Stimulated activated CD8-positive, alpha-beta memory T cell treated with anti-CD3 and anti-CD28 coated beads, Interleukin-12 subunit alpha, Interleukin-12 subunit beta, amount 100 ng/mL, for 1 hour (primary cell): Measurements from ENCODE around the gene SHANK1.

ENCODE experiments used
- DNase-seq: peaks from one replicate; pipeline ENCODE4 v3.0.0-alpha.2; 2020; ENCODE audit warnings: low read depth

Gene SHANK1

GRCh38 chr19:50686310-50687032, 33.1 kb downstream of the SHANK1 start:
- no peak for DNase-seq

GRCh38 chr19:50679177-50680125, 40.2 kb downstream of the SHANK1 start:
- peak; percentile 48 for DNase-seq

- no peak for DNase-seq
Observed at GRCh38 chr19:50678323-50678722, 41.3 kb downstream of the SHANK1 start.

- DNase-seq: no peak
Observed at GRCh38 chr19:50677636-50678035, 42.0 kb downstream of the SHANK1 start.

- DNase-seq: no peak
Observed at GRCh38 chr19:50676625-50677197, 42.9 kb downstream of the SHANK1 start.

GRCh38 chr19:50673118-50673517, 46.5 kb downstream of the SHANK1 start:
- DNase-seq: no peak

- DNase-seq: no peak
Observed at GRCh38 chr19:50670102-50670380, 49.6 kb downstream of the SHANK1 start.

- DNase-seq: peak; percentile 8
Observed at GRCh38 chr19:50669302-50670101, 50.1 kb downstream of the SHANK1 start.

- no peak for DNase-seq
Observed at GRCh38 chr19:50668879-50669278, 50.7 kb downstream of the SHANK1 start.

GRCh38 chr19:50668416-50668815, 51.2 kb downstream of the SHANK1 start:
- no peak for DNase-seq

- no peak for DNase-seq
Observed at GRCh38 chr19:50667759-50668231, 51.8 kb downstream of the SHANK1 start.

GRCh38 chr19:50667177-50667758, 52.3 kb downstream of the SHANK1 start:
- no peak for DNase-seq

- DNase-seq: no peak
Observed at GRCh38 chr19:50666346-50667176, 53.0 kb downstream of the SHANK1 start.

GRCh38 chr19:50664204-50664603, 55.4 kb downstream of the SHANK1 start:
- DNase-seq: no peak

GRCh38 chr19:50663482-50663790, 56.2 kb downstream of the SHANK1 start:
- DNase-seq: no peak

- DNase-seq: no peak
Observed at GRCh38 chr19:50662651-50663481, 56.7 kb downstream of the SHANK1 start.

- no peak for DNase-seq
Observed at GRCh38 chr19:50661766-50662650, 57.6 kb downstream of the SHANK1 start.

GRCh38 chr19:50661023-50661422, 58.6 kb downstream of the SHANK1 start:
- no peak for DNase-seq

- DNase-seq: no peak
Observed at GRCh38 chr19:50660088-50660366, 59.6 kb downstream of the SHANK1 start.
